Activated CD4-positive, alpha-beta T cell treated with anti-CD3 and anti-CD28 coated beads, Interleukin-2, amount 50 U/mL, for 48 hours (primary cell): ENCODE results near the gene GP9.

Experiments
- DNase-seq, 2 experiments: peaks; one replicate each; pipeline ENCODE4 v3.0.0-alpha.2; 2020

Gene GP9

DNA sequence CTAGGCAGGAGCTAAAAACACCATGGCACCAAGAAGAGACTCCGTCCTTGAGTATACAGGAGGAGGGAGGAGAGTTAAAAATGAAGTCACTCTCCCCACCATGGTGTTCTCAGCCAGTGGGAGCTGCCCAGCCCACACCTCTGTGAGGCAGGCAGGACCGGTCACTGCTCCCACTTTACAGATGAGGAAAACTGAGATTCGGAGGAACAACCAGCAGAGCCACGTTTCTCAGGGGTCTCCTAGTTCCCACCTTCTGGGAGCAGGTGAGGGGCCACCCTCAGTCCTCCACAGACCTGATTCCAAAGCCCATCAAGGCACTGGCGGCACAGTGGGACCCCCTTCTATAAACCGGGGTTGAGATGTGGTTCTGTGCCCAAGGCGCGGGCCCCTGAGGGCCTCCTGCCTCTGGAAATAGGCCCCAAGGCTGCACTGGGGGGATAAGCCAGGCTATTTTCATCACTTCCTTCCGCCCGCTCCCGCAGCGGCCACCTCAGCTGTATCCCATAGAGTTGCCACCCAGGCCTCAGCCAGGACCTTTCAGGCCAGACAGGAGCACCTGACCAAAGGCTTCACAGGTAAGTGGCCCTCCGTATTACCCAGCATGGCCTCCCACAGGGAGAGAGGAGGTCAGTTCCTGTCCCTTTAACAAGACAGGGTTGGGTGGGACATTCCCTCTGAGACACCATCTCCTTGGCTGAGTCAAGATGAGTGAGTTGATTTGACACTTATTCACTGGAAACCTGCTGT, at the start of gene GP9:
TSS of gene GP9 (plus strand) at position 504 of the 747 bp plus-strand sequence. CDS start 961 bp downstream, outside the sequence.
- DNase-seq, result no peak

DNA sequence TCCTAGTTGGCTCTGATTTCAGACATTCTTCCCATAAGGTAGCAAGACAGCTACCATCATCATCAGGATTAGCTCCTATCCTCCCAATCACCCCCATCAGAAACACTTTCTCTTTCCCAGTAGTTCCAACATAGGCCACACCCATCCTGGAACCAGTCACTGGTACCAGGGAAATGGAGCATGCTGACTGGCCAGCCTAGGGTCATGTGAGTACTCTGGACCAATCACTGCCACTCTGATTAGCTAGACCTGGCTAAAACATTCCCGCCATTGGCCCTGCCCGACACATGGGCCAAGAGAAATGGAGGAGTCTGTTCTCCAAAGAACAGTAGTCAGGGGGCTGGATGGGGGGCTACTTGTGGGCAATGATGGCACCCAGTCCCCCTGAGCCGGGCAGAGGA, 47.1 kb upstream of the GP9 start:
- no peak for DNase-seq

DNA sequence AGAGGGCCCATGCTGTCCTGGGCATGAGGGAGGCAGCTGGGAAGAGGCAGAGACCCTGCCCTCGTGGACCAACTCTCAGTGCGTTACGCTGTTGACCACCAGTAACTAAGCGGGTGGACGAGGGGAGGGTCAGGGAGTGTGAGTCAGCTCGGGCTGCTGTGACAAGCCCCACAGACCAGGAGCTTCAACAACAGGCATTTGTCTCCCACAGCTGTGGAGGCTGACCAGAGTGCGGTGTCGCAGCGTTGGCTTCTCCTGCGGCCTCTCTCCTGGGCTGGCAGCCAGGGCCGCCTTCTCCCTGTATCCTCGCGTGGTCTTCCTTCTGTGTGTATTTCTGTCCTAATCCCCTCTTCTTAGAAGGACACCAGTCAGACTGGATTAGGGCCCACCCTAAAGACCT, 46.4 kb upstream of the GP9 start:
- DNase-seq, result no peak

DNA sequence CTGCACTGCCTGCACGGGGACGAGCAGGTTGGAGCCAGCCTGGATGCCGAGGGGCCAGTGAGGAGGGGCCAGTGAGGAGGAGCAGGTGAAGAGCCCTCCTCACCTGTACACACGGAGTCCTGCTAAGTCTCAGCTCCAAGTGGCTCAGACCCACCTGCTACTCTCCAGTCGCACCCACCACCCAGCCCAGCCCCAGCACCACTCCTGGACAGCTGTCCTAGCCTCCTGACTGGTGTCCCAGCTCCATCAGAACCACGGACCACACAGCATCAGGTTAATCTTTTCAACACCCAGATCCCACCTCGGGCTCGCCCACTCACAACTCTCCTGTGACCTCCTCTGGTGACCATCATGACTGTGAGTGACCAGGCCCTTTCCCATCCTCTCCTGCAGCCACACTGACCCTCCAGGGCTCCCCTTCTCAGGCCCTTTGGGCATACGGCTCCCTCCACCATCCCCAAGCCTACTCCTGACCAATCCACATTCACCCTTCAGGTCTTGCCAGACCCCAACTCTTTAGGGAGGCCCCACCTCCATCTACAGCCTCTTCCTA, 45.7 kb upstream of the GP9 start:
- DNase-seq, result no peak

DNA sequence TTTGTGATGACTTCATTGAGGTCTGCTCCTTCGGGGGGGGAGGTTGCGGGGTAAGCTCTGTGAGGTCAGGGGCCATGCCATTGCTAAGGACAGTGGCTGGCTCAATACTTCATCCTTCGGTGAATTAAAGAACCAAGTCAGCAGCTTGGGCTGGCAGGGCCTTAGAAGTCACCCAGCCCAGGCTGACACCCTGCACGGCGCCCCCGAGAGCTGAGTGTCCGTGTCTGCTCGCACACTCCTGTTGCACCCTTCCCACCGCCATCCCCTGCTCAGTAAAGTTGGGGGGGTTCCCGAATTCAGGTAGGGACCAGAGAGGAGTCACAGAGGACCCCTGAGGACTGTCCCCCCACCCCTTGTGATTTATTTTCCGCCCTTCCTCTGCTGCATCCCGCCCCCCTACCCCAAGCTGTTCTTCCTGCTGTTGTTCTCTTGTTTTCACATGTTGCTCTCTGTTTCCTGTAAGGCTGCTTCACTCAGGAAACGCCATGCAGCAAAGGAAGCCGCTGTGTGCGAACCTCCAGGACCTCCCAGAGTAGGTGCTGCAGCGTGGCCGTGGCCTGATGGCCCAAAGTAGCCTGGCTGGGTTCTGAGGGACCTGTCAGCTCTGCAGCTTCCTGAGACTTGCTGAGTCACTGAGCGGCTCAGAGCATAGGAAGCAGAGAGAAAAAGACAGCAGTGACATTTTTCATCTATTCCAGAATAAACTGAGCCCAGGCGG, 45.0 kb upstream of the GP9 start:
- DNase-seq, result peak; percentile 47 to 55

DNA sequence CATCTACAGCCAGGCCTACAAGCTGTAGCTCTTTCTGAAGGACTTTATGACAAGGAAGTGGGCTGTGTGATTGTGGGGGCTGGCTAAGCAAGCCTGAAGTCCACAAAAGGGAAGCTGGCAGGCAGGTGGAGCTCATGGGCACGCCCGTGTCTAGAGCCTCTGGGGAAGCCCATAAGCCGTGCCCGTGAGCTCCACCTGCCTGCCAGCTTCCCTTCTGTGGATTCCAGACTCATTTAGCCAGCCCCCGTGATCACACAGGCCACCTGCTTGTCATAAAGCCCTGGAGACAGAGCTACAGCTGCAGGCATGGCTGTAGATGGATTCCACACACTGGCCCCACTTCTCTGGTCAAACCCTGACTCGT, 44.2 kb upstream of the GP9 start:
- DNase-seq, result peak; percentile 60 to 68

DNA sequence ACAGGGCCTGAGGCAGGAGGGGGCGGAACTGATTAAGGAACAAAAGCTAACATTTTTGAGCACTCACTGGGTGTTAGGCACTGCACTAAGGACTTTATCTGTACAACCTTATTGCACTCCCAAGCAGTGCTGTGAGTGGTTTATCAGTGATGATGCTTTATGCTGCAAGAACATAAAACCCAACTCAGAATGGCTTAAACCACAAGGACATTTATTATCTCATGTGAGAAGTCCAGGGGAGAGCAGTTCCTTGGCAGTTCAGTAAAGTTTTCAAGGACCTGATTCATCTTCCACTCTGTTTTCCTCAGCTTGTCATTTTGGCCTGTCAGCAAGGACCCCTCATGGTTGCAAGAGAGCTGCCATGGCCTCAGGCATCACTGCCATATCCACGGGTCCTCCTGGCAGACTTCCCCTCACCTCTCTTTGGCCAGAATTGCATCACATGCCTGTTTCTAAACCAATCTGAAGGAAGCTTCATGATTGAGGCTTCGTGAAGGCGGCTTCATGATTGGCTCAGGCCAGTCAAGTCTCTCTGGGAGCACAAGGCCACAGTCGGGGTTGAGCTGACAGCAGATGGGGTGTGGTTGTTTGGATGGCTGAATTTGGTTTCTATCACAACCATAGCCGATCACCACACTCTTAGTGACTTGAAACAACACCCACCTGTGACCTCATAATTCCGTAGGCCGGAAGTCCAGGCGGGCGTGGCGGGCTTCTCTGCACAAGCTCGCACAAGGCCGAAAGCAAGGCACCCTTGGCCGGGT, 43.7 kb upstream of the GP9 start:
- DNase-seq, result peak in 1 of 2 experiments; percentile 14

DNA sequence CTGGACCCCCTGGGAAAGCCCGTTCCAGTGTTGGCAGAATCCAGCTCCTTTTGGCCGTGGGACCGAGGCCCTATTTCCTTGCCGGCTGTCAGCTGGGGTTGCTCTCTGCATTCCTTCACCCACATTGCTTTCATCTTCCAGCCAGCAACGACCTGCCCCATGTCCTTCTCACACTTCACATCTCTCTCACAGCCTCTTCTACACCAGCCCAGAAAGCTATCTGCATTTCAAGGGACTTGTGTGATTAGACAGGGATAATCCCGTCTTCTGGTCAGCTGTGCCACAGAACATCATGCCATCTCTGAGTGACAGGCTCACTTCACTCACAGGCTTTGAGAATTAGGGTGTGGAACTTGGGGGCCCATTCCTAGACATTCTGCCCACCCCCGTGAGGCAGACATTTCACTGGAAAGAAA, 43.1 kb upstream of the GP9 start:
- DNase-seq, result no peak

DNA sequence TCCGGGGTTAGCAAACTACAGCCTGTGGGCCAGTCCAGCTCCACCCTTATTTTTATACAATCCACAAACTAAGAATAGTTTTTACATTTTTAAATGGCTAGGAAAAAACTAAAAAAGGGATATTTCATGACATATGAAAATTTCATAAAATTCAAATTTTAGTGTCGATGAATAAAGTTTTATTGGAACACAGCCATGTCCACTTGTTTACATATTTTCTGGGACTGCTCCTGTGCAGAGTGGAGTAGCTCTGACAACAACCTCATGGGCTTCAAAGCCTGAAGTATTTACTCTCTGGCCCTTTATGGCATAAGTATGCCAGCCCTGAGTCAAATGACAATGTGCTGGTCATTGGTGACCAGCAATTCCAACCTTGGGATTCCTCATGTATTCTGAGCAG, 42.3 kb upstream of the GP9 start:
- no peak for DNase-seq

DNA sequence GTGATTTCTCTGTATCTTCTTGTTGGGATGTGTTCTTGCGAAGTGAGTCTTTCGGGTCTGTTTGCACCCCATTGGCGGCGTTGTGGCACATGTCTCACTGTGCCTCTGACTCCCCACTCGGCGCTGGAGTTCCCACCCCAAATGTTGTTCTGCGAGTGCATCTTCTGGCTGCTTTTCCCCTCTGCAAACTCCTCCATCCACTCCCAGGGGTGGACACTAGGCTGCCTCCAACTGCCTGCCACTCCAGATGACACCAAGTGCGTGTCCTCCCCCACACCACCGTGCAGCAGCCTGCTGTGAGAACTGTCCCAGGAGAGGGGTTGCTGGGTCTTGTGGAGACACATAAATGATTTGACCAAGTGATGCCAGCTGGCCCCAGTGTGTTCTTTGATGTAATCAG, 41.8 kb upstream of the GP9 start:
- DNase-seq, result no peak

DNA sequence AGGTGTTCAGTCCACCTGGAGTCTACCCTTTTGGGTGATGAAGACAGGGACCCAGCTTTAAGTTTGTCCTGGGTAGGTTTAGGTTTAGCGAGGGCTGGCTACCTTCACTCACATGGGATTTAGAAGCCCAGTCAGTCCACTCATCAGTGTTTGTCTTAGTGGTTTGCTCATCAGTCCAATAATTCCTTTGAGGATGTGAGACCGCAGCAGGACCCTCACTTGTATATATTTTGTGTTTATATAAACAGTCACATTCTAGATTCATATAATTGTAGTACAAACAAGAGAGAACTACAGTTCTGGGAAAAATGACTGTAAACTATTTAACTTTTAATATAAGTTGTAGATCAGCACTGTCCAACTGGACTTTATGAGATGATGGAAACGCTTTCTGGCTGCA, 41.3 kb upstream of the GP9 start:
- no peak for DNase-seq

DNA sequence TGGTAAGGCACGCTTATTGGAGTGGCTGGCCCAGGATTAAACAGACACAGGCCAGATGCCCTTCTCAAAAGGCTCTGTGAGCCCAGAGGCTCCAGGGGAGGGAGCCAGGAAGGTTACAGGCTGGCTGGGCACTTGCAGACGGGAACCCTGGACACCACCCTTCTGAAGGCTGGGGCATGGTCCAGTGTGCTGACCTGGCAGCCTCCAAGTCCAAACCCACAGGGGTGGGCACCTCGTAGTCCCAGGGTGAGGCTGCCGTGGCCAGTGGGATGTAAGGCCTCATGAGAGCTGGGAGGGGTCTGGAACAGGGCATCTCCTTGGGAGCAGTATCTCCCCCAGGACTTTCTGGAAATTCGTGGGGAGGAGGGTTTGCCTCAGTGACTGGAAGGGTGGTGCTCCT, 39.9 kb upstream of the GP9 start:
- no peak for DNase-seq

DNA sequence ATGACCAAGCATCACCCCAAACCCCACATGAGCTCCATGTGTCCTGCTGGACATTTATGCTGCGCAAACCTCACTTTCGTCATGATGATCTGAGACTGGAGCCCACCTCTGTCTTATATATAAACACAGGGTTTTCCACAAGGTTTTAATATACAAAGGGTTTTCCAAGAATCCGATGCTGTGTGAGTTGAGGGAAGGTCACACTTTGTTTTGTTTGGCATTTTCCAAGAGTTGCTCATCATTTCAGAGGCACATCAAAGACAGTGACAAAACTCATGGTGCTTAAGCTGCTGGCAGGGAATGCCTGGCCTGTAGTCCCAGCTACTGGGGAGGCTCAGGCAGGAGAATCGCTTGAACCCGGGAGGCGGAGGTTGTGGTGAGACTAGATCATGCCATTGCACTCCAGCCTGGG, 39.4 kb upstream of the GP9 start:
- no peak for DNase-seq

DNA sequence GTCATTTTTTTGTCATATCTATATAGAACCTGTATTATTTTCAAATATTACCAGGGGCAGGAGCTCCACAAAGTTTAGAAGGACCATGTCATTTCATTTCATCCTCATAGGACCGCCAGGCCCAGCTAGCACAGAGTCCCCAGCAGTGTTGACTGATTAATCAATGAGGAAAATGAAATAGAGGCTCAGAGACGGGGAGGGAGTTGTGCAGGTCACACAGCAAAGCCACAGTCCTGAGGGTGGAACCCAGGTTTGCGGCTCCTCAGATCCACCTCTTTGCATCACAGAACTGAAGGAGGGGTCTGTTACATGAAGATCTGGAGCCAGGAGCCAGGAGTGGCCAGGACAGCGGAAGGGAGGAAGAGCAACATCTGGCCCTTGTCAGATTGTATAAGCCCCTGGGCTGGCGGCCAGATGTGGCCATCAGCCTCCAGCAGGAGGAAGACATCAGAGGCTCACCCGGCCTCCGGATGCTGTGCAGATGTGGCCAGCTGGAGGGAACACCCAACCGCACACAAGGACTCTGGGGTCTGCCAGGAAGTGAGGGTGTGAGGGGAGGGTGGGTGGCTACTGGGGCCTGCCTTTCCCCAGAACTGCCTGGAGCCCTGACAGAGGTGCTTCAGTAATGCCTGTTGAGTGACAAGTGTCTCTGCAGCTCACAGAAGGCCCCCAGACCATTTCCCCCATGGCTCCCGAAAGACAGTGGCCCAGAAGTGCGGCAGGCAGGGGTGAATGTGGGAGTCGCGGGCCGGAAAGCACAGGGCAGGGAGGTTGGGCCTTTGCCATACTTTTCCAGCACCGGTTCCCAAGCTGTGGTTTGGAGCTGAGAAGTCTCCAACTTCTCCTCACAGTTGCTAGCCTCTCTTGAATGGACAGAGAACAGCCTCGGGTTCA, 38.2 kb upstream of the GP9 start:
- no peak for DNase-seq

DNA sequence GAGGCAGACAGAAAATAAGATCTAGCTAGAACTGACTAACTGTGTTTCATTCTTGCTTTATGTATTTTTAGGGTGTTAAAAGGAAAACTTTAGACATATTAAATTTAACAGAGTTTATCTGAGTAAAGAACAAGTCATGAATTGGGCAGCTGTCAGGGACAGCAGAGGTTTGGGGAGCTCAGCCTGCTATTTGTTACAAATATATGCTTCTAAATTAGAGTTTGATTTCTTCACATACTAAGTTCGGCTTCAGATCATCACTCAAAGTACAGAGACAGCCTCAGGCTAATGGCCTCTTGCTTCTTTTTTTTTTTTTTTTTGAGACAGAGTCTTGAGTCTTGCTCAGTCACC, 37.6 kb upstream of the GP9 start:
- DNase-seq, result no peak

DNA sequence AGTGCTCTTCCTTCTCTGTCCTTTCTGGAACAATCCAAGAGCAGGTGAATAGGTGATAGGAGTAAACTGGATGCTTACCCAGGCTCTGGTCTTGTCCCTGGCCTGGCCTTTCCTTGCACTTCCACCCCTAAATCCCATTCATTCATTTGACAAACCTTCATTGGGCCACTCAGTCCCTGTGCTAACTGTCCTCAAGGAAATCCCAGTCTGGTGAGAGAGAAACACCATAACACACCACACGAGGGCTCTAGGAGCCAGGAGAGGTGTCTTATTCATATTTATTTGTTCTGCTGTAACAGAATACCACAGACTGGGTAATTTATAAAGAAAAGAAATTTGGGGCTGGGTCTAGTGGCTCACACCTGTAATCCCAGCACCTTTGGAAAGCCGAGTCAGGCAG, 36.7 kb upstream of the GP9 start:
- DNase-seq, result no peak

DNA sequence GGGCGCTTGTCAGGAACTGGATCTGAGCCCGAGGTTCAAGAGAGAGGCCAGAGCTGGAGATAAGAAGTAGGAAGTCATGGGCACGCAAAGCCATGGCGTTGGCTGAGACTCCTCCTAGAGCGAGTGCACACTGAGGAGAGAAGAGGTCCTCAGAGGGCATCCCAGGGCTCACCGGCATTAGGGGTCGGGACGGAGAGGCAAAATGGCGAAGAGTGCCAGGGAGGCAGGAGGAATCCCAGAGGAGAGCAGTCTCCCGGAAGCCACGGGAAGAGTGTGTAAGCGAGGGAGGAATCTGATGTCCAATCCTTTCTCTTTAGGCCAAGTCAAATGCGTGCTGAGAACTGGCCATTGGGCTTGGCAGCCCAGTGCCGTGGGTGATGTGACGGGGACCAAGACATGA, 35.5 kb upstream of the GP9 start:
- DNase-seq, result no peak

DNA sequence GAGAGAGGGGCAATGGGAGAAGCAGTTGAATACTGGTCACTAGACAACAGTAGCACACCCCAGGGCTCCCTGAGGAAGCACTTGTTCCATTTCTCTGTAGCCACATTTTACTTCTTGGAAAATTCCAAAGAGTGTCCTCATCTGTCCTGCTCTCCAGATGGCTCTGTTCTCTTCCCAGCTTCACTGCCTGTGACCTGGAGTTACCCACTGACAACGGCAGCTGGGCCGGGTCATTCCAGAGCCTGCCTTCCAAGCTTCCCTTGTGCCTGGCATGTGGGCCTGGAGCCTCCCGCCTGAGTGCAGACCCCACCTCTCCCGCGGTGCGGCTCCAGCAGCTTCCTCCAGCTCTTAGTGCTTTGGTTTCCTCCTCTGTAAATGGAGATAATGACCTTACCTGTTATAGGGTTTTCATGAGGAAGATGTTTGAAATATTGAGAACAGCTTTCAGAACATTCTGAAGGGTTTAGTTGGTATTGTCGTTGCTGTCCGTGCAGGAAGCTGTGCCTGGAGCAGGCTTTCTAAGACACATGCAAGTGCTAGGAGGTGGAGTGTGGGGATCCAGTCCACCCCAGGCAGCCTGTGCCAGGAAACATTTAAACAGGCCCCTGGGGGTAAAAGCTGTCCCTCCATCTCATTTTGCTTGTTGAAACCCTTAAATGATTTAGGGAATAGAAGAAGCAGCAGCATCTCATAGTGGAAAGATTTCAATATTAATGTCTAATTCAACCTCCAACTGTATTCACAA, 34.7 kb upstream of the GP9 start:
- DNase-seq, result no peak

DNA sequence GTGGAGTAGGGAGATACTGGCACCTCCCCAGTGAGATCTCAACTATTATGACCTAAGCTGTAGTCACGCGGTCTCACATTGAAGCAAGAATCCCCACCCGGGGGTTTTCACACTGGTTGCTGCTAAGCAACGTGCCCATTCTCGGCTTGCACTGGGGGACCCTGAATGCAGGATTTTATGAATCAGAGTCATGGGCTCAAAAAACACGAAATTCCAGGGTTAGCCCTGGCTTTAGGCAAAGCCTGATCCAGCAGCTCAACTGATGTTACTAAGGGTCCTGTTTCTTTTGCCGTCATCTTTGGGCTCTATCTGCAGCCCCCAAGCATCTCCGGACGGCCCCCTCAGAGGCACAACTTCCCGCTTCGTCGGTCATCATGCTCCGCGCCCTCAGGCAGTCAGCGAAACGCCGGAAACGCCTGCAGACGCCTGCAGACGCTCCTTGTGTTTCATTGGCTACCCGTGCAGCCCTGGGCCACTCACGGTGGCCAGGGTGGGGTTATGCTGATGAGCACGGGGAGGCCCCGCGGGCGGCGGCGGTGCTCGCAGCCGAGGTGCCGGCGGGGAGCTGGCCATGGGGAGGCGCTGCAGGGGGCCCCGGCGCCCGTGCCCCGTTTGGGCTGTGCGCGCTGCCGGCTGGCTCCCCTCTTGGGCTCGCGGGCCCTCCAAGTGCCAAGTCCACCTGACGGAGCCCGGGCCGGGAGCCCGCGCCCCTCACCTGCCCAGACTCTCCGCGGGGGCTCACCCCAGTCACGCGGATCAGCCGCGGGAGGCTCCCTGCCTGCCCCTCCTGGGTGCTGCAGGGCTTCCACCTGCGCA, 33.6 kb upstream of the GP9 start:
- peak; percentile 89 to 91 for DNase-seq

DNA sequence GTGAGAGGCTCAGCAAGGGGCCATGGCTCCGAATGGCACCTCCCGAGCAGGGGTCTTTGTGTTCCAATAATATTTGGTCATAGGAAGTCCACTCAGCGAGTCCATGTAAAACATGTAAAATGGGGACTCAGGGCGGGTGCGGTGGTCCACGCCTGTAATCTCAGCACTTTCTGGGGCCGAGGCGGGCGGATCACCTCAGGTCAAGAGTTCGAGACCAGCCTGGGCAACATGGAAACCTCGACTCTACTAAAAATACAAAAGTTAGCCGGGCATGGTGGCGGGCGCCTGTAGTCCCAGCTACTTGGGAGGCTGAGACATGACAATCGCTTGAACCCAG, 33.1 kb upstream of the GP9 start:
- no peak for DNase-seq

DNA sequence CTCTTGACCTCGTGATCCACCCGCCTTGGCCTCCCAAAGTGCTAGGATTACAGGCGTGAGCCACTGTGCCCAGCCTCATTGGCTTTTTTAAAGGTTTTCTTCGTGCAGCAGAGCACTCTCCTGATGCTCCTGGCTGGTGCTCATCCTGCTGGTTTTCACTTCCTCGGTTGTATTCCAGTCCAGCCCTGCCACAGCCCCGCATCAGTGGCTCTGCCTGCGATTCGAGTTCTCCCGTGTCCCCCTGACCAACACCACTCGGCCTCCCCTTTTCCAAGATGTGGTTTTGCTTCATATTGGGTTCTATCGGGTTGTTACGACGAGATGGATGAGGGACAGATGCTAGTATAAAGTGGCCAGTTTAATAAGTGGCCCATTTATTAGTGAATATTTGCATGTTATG, 31.7 kb upstream of the GP9 start:
- no peak for DNase-seq
